Upper lobe of left lung (tissue), 4 donors: ENCODE data around the gene EGFL8.

Experiments used
- CTCF ChIP-seq, 6 experiments: fragments of 450-650 bp in 4 of 6; fragments of 200-600 bp in 2 of 6; sonication (generic) in 2 of 6; IDR thresholded peaks; one replicate each; pipeline ENCODE4 v1.5.1; 2016 to 2019; ENCODE audit warnings: antibody characterized with exemption in 6 of 6
- EP300 ChIP-seq, 4 donors: sonication (generic); formaldehyde crosslinking; IDR thresholded peaks; one replicate each; pipeline ENCODE4 v1.5.1; 2017; ENCODE audit warnings: antibody characterized with exemption in 4 of 4, control low read depth in 2 of 4
- POLR2A ChIP-seq, 4 donors: fragments of 450-650 bp; IDR thresholded peaks; one replicate each; pipeline ENCODE4 v1.5.1; 2016 to 2017; ENCODE audit warnings: antibody characterized with exemption in 4 of 4, mild to moderate bottlenecking in 2 of 4

- TF ChIP-seq POLR2A (IDR thresholded peaks at IDR 0.05) (no peak), CTCF (IDR thresholded peaks at IDR 0.05) (no peak), EP300 (IDR thresholded peaks at IDR 0.05) (no peak)
Observed at GRCh38 chr6:32149092-32149755, 15.2 kb upstream of the EGFL8 start.
